ENCODE results near the gene ANXA5. TPM values are rescaled to one million over a fixed set of nuclear protein-coding genes. Genes with fewer than 3 reads are reported as not detected.
A peak's percentile ranks its signal among the peaks of the same experiment; 100 is the strongest.

ANXA5 gene
- total and polyA plus RNA-seq, 12 donors = 90.8 to 285 (median 115) TPM

- WGBS, 2 donors = 19 to 27% methylated on average over 3 of the region's 3 CpGs
- Histone ChIP-seq H3K4me3 (no peak overlapping the region), H3K27me3 (no peaks in the 10 kb centered on the region), H3K36me3 (no peaks in the 10 kb centered on the region), H3K27ac (no peak overlapping the region), H3K9me3 (no peaks in the 10 kb centered on the region), H3K4me1 (no peaks in the 10 kb centered on the region)
- intact Hi-C loops (cut with DNase I) = loop anchor here in 1 of 10 donors (10.0 kb wide), 1 partner anchor 84 kb away; no protein-coding TSS in a partner anchor
- no peak for TF ChIP-seq CTCF (IDR thresholded peaks at IDR 0.05)
- DNase-seq (no peak), ATAC-seq (peak in 5 of 8 donors; percentile 46 to 81 (median 59))
Measured at GRCh38 chr4:121648516-121648915, 48.3 kb downstream of the ANXA5 start.

DNA sequence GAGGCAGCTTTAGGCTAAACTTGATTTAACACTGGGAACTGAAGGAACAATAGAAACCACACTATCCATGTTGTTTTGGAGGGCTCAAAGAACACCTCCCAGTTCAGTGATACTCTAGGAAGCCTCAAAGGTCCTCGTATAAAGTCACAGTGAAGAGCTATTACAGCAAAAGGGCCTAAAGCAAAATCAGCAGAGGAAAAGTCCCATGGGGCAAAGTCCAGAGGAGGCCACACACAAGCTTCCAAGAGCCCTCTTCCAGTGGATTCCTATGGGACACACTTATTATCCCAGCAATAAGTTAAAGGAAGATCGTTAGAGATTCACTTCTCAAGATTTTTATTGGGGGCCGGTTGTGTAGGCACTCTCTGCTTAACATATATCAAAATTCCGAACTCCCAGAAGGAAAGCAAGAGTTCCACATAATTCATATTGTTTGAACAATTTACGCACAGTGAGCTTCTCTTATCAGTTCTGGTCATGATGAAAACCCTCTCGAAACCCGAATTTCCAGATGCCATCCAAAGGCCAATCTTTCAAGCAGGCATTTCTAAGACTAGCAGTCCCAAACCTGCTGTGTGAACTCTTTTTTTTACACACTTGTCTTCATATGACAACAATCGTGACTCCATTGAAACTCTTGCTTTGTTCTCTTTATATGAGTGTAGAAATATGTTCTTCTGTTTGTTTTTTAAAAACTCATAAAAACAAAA is 53.7 kb downstream of the ANXA5 start:
- ATAC-seq (no peak), DNase-seq (no peak)
- intact Hi-C loops (cut with DNase I) = loop anchor here in 1 of 10 donors (10.0 kb wide), 1 partner anchor 78 kb away; no protein-coding TSS in a partner anchor
- WGBS, 2 donors = 89 to 92% methylated on average over 8 of the region's 8 CpGs
- Histone ChIP-seq H3K9me3 (no peaks in the 10 kb centered on the region), H3K4me1 (no peaks in the 10 kb centered on the region), H3K36me3 (no peaks in the 10 kb centered on the region), H3K27me3 (no peaks in the 10 kb centered on the region), H3K27ac (no peak overlapping the region), H3K4me3 (no peak overlapping the region)
- no peak for TF ChIP-seq CTCF (IDR thresholded peaks at IDR 0.05)

- Histone ChIP-seq H3K27me3 (no peaks in the 10 kb centered on the region), H3K4me3 (no peak overlapping the region), H3K36me3 (no peaks in the 10 kb centered on the region), H3K9me3 (no peaks in the 10 kb centered on the region), H3K27ac (no peak overlapping the region), H3K4me1 (no peaks in the 10 kb centered on the region)
- no peak for TF ChIP-seq CTCF (IDR thresholded peaks at IDR 0.05)
- no peak for DNase-seq
- intact Hi-C loops (cut with DNase I) = loop anchor here in 1 of 10 donors (10.0 kb wide), 1 partner anchor 77 kb away; no protein-coding TSS in a partner anchor
- no peak for ATAC-seq
- 89 to 90% methylated on average over 2 of the region's 2 CpGs for WGBS, 2 donors
Measured at GRCh38 chr4:121642292-121642691, 54.5 kb downstream of the ANXA5 start.

- 63 to 68% methylated on average over 4 of the region's 4 CpGs for WGBS, 2 donors
- no peak for ATAC-seq
- intact Hi-C loops (cut with DNase I) = no loop called here
Measured at GRCh38 chr4:121633653-121634052, 63.1 kb downstream of the ANXA5 start.

More at GRCh38 chr4:121633653-121634052, 63.1 kb downstream of the ANXA5 start:
- H3K27me3 ChIP-seq = no peaks in the 10 kb centered on the region
- H3K27ac ChIP-seq = no peak overlapping the region
- no peak for TF ChIP-seq CTCF (IDR thresholded peaks at IDR 0.05)
- H3K9me3 ChIP-seq = no peaks in the 10 kb centered on the region
- H3K36me3 ChIP-seq = no peaks in the 10 kb centered on the region
- H3K4me3 ChIP-seq = no peak overlapping the region
- no peak for DNase-seq
- no peaks in the 10 kb centered on the region for H3K4me1 ChIP-seq

Measured in heart right ventricle (tissue), 16 donors.